GM12874 (cell line): ENCODE measurements around the gene PPFIBP2.

Experiments used
- CTCF ChIP-seq: IDR thresholded peaks from 2 replicates; pipeline ENCODE4 v1.5.1; 2011; ENCODE audit warnings: low read depth, mild to moderate bottlenecking, control low read depth, low read length, moderate library complexity; ENCODE audit not compliant: insufficient read depth

Gene PPFIBP2

GRCh38 chr11:7596975-7597391, 83.2 kb downstream of the PPFIBP2 start:
- no peak for TF ChIP-seq CTCF

GRCh38 chr11:7597620-7598019, 83.8 kb downstream of the PPFIBP2 start:
- TF ChIP-seq CTCF, result no peak

GRCh38 chr11:7599209-7599608, 85.4 kb downstream of the PPFIBP2 start:
- TF ChIP-seq CTCF, result no peak

GRCh38 chr11:7600205-7600775, 86.5 kb downstream of the PPFIBP2 start:
- TF ChIP-seq CTCF, result no peak

- no peak for TF ChIP-seq CTCF
These were observed 89.4 kb downstream of the PPFIBP2 start for GRCh38 chr11:7603031-7603781.

- TF ChIP-seq CTCF, result no peak
These were observed 90.6 kb downstream of the PPFIBP2 start for GRCh38 chr11:7604331-7604955.

GRCh38 chr11:7605186-7605943, 91.6 kb downstream of the PPFIBP2 start:
- no peak for TF ChIP-seq CTCF
